ENCODE data around the gene TTC23L.

TTC23L gene

GRCh38 chr5:34899066-34899465 is 60.1 kb downstream of the TTC23L start:
- no peak for DNase-seq (ENCODE audit: low read depth)
- TF ChIP-seq CTCF (IDR thresholded peaks at IDR 0.05; ENCODE audit: low read length, missing control alignments): no peak
- no peak overlapping the region for H3K4me3 ChIP-seq (replicated peaks; ENCODE audit: low read depth, low read length)

GRCh38 chr5:34900652-34901051 is 61.7 kb downstream of the TTC23L start:
- TF ChIP-seq CTCF (IDR thresholded peaks at IDR 0.05; ENCODE audit: low read length, missing control alignments): no peak
- DNase-seq (ENCODE audit: low read depth): no peak
- no peak overlapping the region for H3K4me3 ChIP-seq (replicated peaks; ENCODE audit: low read depth, low read length)

GRCh38 chr5:34903260-34903659 is 64.3 kb downstream of the TTC23L start:
- H3K4me3 ChIP-seq (replicated peaks; ENCODE audit: low read depth, low read length): no peak overlapping the region
- no peak for DNase-seq (ENCODE audit: low read depth)
- TF ChIP-seq CTCF (IDR thresholded peaks at IDR 0.05; ENCODE audit: low read length, missing control alignments): no peak

GRCh38 chr5:34905564-34905963 is 66.6 kb downstream of the TTC23L start:
- TF ChIP-seq CTCF (IDR thresholded peaks at IDR 0.05; ENCODE audit: low read length, missing control alignments): peak; percentile 53
- DNase-seq (ENCODE audit: low read depth): peak; percentile 39
- no peak overlapping the region for H3K4me3 ChIP-seq (replicated peaks; ENCODE audit: low read depth, low read length)

GRCh38 chr5:34913072-34913471 is 74.1 kb downstream of the TTC23L start:
- no peak for DNase-seq (ENCODE audit: low read depth)
- no peak for TF ChIP-seq CTCF (IDR thresholded peaks at IDR 0.05; ENCODE audit: low read length, missing control alignments)
- no peak overlapping the region for H3K4me3 ChIP-seq (replicated peaks; ENCODE audit: low read depth, low read length)

GRCh38 chr5:34914671-34915138 is 75.7 kb downstream of the TTC23L start:
- peak; percentile 32 for DNase-seq (ENCODE audit: low read depth)
- no peak for TF ChIP-seq CTCF (IDR thresholded peaks at IDR 0.05; ENCODE audit: low read length, missing control alignments)
- H3K4me3 ChIP-seq (replicated peaks; ENCODE audit: low read depth, low read length): peak overlapping the region; percentile 93

GRCh38 chr5:34915139-34915855 is 76.3 kb downstream of the TTC23L start, which contains the start of the genes BRIX1 and RAD1:
Gene BRIX1, plus strand, starts transcription at chr5:34915711. Its CDS starts 28 bp downstream, at chr5:34915739.
Gene RAD1, minus strand, starts transcription at chr5:34915504. Its CDS starts 612 bp downstream, at chr5:34914892.
- peak within 1 kb of the TSS; percentile 93 for H3K4me3 ChIP-seq (replicated peaks; ENCODE audit: low read depth, low read length)
- TF ChIP-seq CTCF (IDR thresholded peaks at IDR 0.05; ENCODE audit: low read length, missing control alignments): no peak
- DNase-seq (ENCODE audit: low read depth): peak; percentile 98
